Sciatic nerve (tissue), 2 donors: Measurements from ENCODE around the gene CFAP90. TPM values are rescaled to one million over a fixed set of nuclear protein-coding genes. Genes with fewer than 3 reads are reported as not detected.

Source experiments
- ATAC-seq: fragments of 200-7000 bp; cut with Tn5 transposase; one replicate; pipeline ENCODE4 v1.9.1; 2020; ENCODE audit warnings: mild to moderate bottlenecking, moderate library complexity
- DNase-seq: peaks from one replicate; pipeline ENCODE4 v3.0.0-alpha.2; 2020; ENCODE audit warnings: low spot score
- intact Hi-C: fragments of 100-400 bp; cut with DNase I; formaldehyde crosslinking; loops from one replicate; pipeline ENCODE4 v1.14.2; 2022
- total RNA-seq: library from RNA; stranded (reverse); fragmentation: NEBNext Ultra II Directional; extraction: Animal tissue kit (Norgen Biotek cat#: 25700); gene quantifications from one replicate; pipeline ENCODE4 v1.2.1, GENCODE V29; 2021
- donor health status: DM: no; HTN: no; CAD: no.
- donor health status: DM: no; HTN: no; CAD: no.

Gene CFAP90
- total RNA-seq, 1 donor from 2014 or later, result 0.36 TPM

DNA sequence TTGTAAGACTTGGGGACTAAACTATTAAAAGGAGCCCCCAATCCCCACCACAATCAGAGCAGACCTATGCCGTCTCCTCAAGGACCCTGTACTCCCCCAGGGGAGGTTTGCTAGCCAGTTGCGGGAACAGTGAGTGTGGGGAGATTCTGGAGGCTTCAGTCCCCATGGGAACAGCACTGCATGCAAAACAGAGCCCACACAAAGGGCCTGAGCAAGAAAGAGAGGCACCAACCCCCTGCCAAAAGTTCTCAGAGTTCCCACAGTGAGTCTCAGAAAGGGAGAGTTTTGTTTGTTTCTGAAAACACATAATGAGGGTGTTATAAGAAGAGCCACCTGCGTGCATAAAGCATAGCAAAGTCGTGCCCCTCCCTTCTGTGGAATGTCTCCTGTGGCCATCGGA is 56.6 kb downstream of the CFAP90 start:
- intact Hi-C loops, result no loop called here
- DNase-seq (no peak), ATAC-seq (no peak)

DNA sequence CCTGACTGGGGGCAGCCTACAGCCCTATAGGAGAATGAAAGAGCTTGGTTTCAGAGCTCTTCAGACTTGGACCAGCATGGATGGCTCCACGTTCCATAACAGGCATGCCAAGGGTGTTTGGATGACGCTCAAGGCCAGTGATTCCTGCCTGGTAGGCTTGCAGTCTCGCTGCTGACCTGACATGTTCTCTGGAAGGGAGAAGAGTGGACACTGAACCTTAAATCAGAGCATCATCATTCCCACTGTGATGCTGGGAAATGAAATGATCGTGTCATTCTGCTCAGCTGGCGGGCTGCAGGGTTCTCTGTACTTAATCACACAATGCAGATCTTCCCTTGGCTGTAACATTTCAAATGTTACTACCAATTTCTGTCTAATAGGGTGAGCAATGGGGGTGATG is 57.0 kb downstream of the CFAP90 start:
- intact Hi-C loops, result no loop called here
- DNase-seq (no peak), ATAC-seq (no peak)

DNA sequence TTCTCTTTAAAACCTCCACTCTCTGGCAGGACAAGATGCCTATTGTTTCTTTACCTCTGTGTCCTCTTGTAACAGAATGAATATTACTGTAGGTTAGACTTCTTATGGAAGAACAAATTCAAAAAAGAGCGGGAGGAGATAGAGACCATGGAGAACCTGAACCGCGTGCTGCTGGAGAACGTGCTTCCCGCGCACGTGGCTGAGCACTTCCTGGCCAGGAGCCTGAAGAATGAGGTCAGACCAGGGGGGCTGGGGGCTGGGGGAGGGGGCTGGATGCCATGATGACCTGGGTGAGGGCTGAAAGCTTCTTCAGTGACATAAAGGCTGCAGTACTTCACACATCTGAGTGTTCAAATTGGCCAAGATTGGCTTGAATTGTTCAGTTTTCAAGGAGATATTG is 61.4 kb downstream of the CFAP90 start:
- DNase-seq (no peak), ATAC-seq (no peak)
- intact Hi-C loops, result no loop called here

DNA sequence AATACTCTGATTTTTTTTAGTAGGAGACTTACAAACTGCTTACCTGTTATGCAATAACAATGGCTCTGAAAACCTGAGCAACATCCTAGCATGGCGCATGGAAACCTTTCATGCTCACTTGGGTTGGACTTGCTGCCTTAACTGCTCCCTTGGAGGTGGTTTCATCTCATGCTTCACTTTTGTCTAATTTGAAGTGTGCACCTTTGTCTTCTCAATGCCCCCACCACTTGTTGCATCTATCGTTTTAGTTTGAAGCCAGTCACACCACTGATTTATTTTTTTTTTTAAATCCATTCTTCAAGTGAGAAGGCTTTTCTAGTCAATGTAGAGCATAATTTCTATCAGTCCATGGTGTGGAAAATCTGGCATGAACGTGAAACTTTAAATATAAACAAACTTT is 63.2 kb downstream of the CFAP90 start:
- ATAC-seq (no peak), DNase-seq (no peak)
- intact Hi-C loops, result no loop called here

DNA sequence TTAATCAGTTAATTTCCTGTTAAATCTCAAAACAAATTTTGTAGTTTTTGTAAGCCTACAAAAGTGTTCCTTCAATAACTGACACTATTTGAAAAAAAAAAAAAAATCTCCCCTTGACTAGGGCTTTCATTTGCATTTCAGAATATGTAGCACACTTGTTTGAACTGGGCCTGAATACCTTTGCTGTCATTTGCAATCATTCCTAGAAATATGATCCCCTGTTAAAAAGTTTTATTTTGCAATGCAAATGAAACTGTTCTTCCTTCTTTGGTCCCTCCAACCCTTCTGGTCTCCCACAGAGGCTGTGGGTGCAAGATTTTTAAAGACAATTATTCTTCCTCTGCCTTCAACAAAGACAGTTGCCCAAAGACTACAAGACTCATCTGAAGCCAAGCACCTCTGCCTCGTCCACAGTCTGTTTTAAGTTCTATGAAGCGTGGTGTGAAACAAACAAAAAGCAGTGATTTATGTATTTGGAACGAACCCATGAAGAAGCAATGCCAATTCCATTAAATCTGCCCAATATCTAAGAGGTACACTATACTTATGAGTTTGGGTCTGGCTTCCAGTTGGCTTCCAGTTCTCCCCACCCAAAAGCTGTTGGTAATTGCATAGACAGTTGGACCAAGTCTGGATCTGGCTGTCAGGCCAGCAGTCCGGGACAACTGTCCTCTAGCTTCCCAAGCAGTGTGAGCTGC is 66.1 kb downstream of the CFAP90 start:
- ATAC-seq, result no peak
- no peak for DNase-seq
- intact Hi-C loops, result no loop called here

DNA sequence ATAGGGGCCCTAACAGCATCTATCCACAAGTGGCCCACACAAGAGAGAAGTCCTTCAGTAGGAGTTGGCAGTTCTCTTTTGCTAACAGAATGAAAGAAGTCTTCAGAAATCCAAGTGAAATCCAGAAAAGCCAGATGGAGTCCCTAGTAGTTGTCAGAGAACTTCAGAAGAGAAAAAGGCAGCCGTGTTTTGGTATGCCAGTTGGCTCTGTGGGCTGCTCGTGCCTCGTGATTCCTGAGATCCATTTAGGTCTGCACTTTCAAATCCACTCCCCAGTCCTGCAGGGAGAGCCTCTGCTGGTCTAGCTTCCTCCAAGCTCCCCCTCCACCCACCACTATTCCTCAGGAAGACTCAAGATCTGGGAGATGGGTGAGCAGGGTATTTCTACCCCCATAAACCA is 69.0 kb downstream of the CFAP90 start:
- ATAC-seq (no peak), DNase-seq (no peak)
- intact Hi-C loops, result no loop called here

Other genes starting within 250 kb of the CFAP90 start
- 6.0 TPM for gene FASTKD3, start 17.9 kb upstream of the CFAP90 start, total RNA-seq
- 45.6 TPM for gene MTRR, start 18.0 kb upstream of the CFAP90 start, total RNA-seq